ENCODE results near the gene JARID2.
A peak's percentile ranks its signal among the peaks of the same experiment; 100 is the strongest.
"Not testable (repeated sequence)": the region's sequence is repeated elsewhere in the genome, so short reads cannot be mapped to it uniquely, and the experiment has no call there.

Gene JARID2

DNA sequence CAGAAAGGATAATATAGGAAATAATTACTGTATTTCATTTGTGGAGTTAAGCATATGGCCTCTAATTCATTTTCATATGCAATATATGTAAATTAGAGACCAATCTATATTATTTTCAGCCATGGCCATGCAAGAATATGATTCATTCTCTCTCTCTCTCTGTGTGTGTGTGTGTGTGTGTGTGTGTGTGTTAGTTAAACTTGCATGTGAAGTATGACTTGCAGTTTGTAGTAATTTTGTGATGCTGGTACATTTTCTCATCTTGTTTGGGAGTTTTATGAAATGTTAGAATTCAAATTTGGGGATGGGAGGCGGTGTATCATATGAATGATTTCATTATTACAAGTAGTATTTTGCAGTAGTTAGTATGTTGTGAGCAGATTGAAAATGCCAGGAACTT lies 74.8 kb downstream of the JARID2 start:
- Histone ChIP-seq H2BK5ac (ENCODE audit: low read length) (no peak overlapping the region), H2AFZ (ENCODE audit: low read length) (no peak overlapping the region), H2BK12ac (ENCODE audit: low read length) (no peak overlapping the region), H3K36me3 (replicated peaks in 1 of 2; ENCODE audit: control insufficient read depth in 2 of 2, insufficient read depth in 2 of 2, low read length in 2 of 2) (no peaks in the 10 kb centered on the region), H3K9me3 (replicated peaks in 1 of 2; ENCODE audit: control insufficient read depth in 2 of 2, insufficient read depth in 1 of 2, low read depth in 1 of 2, low read length in 2 of 2) (no peaks in the 10 kb centered on the region), H3K4me3 (ENCODE audit: low read length in 2 of 2) (no peak overlapping the region), H3K4ac (ENCODE audit: low read length) (no peak overlapping the region), H3K4me2 (ENCODE audit: insufficient read depth, low read length, poor library complexity, severe bottlenecking) (no peak overlapping the region), H3K27ac (replicated peaks; ENCODE audit: low read length) (no peak overlapping the region), H3K18ac (ENCODE audit: low read length) (no peak overlapping the region), H3K14ac (ENCODE audit: low read length) (no peak overlapping the region), H2BK120ac (ENCODE audit: low read depth, low read length) (no peak overlapping the region), H3K23ac (ENCODE audit: low read depth, low read length, poor library complexity) (no peak overlapping the region), H2AK5ac (ENCODE audit: low read depth, low read length) (no peak overlapping the region), H3K4me1 (ENCODE audit: control insufficient read depth in 2 of 2, insufficient read depth in 1 of 2, low read depth in 1 of 2, low read length in 2 of 2) (peaks cover 14 to 34% of the 10 kb centered on the region in 2 donors), H3K9ac (ENCODE audit: low read depth, low read length, poor library complexity) (no peak overlapping the region), H2BK15ac (ENCODE audit: low read length) (no peak overlapping the region), H4K91ac (ENCODE audit: low read depth, low read length, poor library complexity) (no peak overlapping the region), H3K79me1 (ENCODE audit: low read depth, low read length) (peaks cover 4% of the 10 kb centered on the region), H4K8ac (ENCODE audit: low read depth, low read length) (no peak overlapping the region), H3K27me3 (ENCODE audit: control insufficient read depth in 3 of 3, insufficient read depth in 3 of 3, low read depth in 1 of 3, low read length in 3 of 3) (no peaks in the 10 kb centered on the region)
- no CpG with 5 or more reads among the region's 1 CpG for WGBS, 2 donors (ENCODE audit: extremely low coverage in 2 of 2, insufficient read length in 2 of 2, insufficient replicate concordance in 1 of 2)
- DNase-seq (ENCODE audit: low spot score): no peak

- H2AK5ac ChIP-seq (ENCODE audit: low read depth, low read length): no peak overlapping the region
- H4K91ac ChIP-seq (ENCODE audit: low read depth, low read length, poor library complexity): no peak overlapping the region
- no peak overlapping the region for H3K9ac ChIP-seq (ENCODE audit: low read depth, low read length, poor library complexity)
- no peak overlapping the region for H3K18ac ChIP-seq (ENCODE audit: low read length)
- H2BK120ac ChIP-seq (ENCODE audit: low read depth, low read length): no peak overlapping the region
- no peaks in the 10 kb centered on the region for H3K27me3 ChIP-seq (ENCODE audit: control insufficient read depth in 3 of 3, insufficient read depth in 3 of 3, low read depth in 1 of 3, low read length in 3 of 3)
- H3K4me3 ChIP-seq (ENCODE audit: low read length in 2 of 2): no peak overlapping the region
- H3K14ac ChIP-seq (ENCODE audit: low read length): no peak overlapping the region
- no peak overlapping the region for H4K8ac ChIP-seq (ENCODE audit: low read depth, low read length)
- peaks cover 14 to 35% of the 10 kb centered on the region in 2 donors for H3K4me1 ChIP-seq (ENCODE audit: control insufficient read depth in 2 of 2, insufficient read depth in 1 of 2, low read depth in 1 of 2, low read length in 2 of 2)
- H3K9me3 ChIP-seq (replicated peaks in 1 of 2; ENCODE audit: control insufficient read depth in 2 of 2, insufficient read depth in 1 of 2, low read depth in 1 of 2, low read length in 2 of 2): no peaks in the 10 kb centered on the region
- peaks cover 7% of the 10 kb centered on the region for H3K79me1 ChIP-seq (ENCODE audit: low read depth, low read length)
- H2BK5ac ChIP-seq (ENCODE audit: low read length): no peak overlapping the region
- no peak overlapping the region for H2BK12ac ChIP-seq (ENCODE audit: low read length)
- no CpG with 5 or more reads among the region's 1 CpG for WGBS, 2 donors (ENCODE audit: extremely low coverage in 2 of 2, insufficient read length in 2 of 2, insufficient replicate concordance in 1 of 2)
- no peak overlapping the region for H3K27ac ChIP-seq (replicated peaks; ENCODE audit: low read length)
- no peak overlapping the region for H2BK15ac ChIP-seq (ENCODE audit: low read length)
- no peak overlapping the region for H3K4me2 ChIP-seq (ENCODE audit: insufficient read depth, low read length, poor library complexity, severe bottlenecking)
- H2AFZ ChIP-seq (ENCODE audit: low read length): no peak overlapping the region
- H3K36me3 ChIP-seq (replicated peaks in 1 of 2; ENCODE audit: control insufficient read depth in 2 of 2, insufficient read depth in 2 of 2, low read length in 2 of 2): no peaks in the 10 kb centered on the region
- no peak overlapping the region for H3K4ac ChIP-seq (ENCODE audit: low read length)
- H3K23ac ChIP-seq (ENCODE audit: low read depth, low read length, poor library complexity): no peak overlapping the region
- no peak for DNase-seq (ENCODE audit: low spot score)
These were observed 76.3 kb downstream of the JARID2 start for GRCh38 chr6:15322184-15322583.

DNA sequence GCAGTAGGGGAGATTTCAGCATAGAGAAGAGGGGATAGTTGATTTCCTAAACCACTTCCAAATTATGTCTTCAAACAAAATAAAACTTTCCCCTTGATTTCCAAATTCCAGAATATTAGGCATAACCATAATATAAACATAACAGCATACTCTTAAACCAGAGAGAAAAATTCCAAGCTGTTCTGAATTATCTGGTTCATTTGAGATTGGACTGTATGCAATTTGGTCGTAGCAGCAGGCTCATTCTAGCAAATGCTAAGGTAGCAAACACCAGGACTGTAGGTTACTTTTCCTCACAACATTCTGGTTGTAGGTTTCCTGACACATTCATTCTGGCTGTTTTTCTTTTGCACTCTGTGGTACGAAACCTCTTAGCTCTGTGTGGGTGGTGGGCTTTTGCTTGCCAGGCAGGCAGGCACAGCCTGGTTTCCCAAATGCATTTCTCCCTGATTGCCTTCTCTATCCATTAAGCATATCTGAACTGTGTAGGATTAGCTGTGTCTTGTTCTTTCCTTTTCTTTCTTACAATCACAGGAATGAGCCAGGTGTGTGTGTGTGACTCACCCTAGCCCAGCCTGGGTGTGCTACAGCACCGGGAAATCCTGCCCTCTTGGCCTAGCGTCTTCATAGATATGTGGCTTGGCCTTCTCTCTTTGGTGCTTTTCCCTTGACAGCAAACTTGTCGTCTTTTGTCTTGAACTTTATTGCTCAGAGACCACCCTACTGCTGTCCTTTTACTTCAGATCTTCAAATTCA lies 77.1 kb downstream of the JARID2 start:
- H4K8ac ChIP-seq (ENCODE audit: low read depth, low read length): no peak overlapping the region
- no peak overlapping the region for H2BK5ac ChIP-seq (ENCODE audit: low read length)
- peaks cover 10% of the 10 kb centered on the region for H3K79me1 ChIP-seq (ENCODE audit: low read depth, low read length)
- H3K9ac ChIP-seq (ENCODE audit: low read depth, low read length, poor library complexity): no peak overlapping the region
- no peak overlapping the region for H3K23ac ChIP-seq (ENCODE audit: low read depth, low read length, poor library complexity)
- peaks cover 16 to 41% of the 10 kb centered on the region in 2 donors for H3K4me1 ChIP-seq (ENCODE audit: control insufficient read depth in 2 of 2, insufficient read depth in 1 of 2, low read depth in 1 of 2, low read length in 2 of 2)
- H2BK12ac ChIP-seq (ENCODE audit: low read length): no peak overlapping the region
- no peak overlapping the region for H3K14ac ChIP-seq (ENCODE audit: low read length)
- H3K27ac ChIP-seq (replicated peaks; ENCODE audit: low read length): peak overlapping the region; percentile 36
- WGBS, 2 donors (ENCODE audit: extremely low coverage in 2 of 2, insufficient read length in 2 of 2, insufficient replicate concordance in 1 of 2): no CpG with 5 or more reads among the region's 5 CpGs
- no peak overlapping the region for H3K4me3 ChIP-seq (ENCODE audit: low read length in 2 of 2)
- H3K4me2 ChIP-seq (ENCODE audit: insufficient read depth, low read length, poor library complexity, severe bottlenecking): no peak overlapping the region
- H3K18ac ChIP-seq (ENCODE audit: low read length): no peak overlapping the region
- DNase-seq (ENCODE audit: low spot score): no peak
- H3K9me3 ChIP-seq (replicated peaks in 1 of 2; ENCODE audit: control insufficient read depth in 2 of 2, insufficient read depth in 1 of 2, low read depth in 1 of 2, low read length in 2 of 2): no peaks in the 10 kb centered on the region
- H2AFZ ChIP-seq (ENCODE audit: low read length): no peak overlapping the region
- no peaks in the 10 kb centered on the region for H3K27me3 ChIP-seq (ENCODE audit: control insufficient read depth in 3 of 3, insufficient read depth in 3 of 3, low read depth in 1 of 3, low read length in 3 of 3)
- H2BK15ac ChIP-seq (ENCODE audit: low read length): no peak overlapping the region
- H2BK120ac ChIP-seq (ENCODE audit: low read depth, low read length): no peak overlapping the region
- H2AK5ac ChIP-seq (ENCODE audit: low read depth, low read length): no peak overlapping the region
- no peak overlapping the region for H3K4ac ChIP-seq (ENCODE audit: low read length)
- no peaks in the 10 kb centered on the region for H3K36me3 ChIP-seq (replicated peaks in 1 of 2; ENCODE audit: control insufficient read depth in 2 of 2, insufficient read depth in 2 of 2, low read length in 2 of 2)
- no peak overlapping the region for H4K91ac ChIP-seq (ENCODE audit: low read depth, low read length, poor library complexity)

- H2BK12ac ChIP-seq (ENCODE audit: low read length); H2AK5ac ChIP-seq (ENCODE audit: low read depth, low read length); H4K8ac ChIP-seq (ENCODE audit: low read depth, low read length); H3K9ac ChIP-seq (ENCODE audit: low read depth, low read length, poor library complexity); H2BK15ac ChIP-seq (ENCODE audit: low read length); H3K14ac ChIP-seq (ENCODE audit: low read length); H3K27ac ChIP-seq (replicated peaks; ENCODE audit: low read length); H3K23ac ChIP-seq (ENCODE audit: low read depth, low read length, poor library complexity); H3K36me3 ChIP-seq (replicated peaks in 1 of 2; ENCODE audit: control insufficient read depth in 2 of 2, insufficient read depth in 2 of 2, low read length in 2 of 2); H3K27me3 ChIP-seq (ENCODE audit: control insufficient read depth in 3 of 3, insufficient read depth in 3 of 3, low read depth in 1 of 3, low read length in 3 of 3); H2BK5ac ChIP-seq (ENCODE audit: low read length); H3K9me3 ChIP-seq (replicated peaks in 1 of 2; ENCODE audit: control insufficient read depth in 2 of 2, insufficient read depth in 1 of 2, low read depth in 1 of 2, low read length in 2 of 2); DNase-seq (ENCODE audit: low spot score); H3K4ac ChIP-seq (ENCODE audit: low read length); H3K4me2 ChIP-seq (ENCODE audit: insufficient read depth, low read length, poor library complexity, severe bottlenecking); H4K91ac ChIP-seq (ENCODE audit: low read depth, low read length, poor library complexity); H3K18ac ChIP-seq (ENCODE audit: low read length); H2AFZ ChIP-seq (ENCODE audit: low read length); H3K4me3 ChIP-seq (ENCODE audit: low read length in 2 of 2); H2BK120ac ChIP-seq (ENCODE audit: low read depth, low read length): not testable (repeated sequence)
- no CpG with 5 or more reads among the region's 11 CpGs for WGBS, 2 donors (ENCODE audit: extremely low coverage in 2 of 2, insufficient read length in 2 of 2, insufficient replicate concordance in 1 of 2)
- peaks cover 13 to 40% of the 10 kb centered on the region in 2 donors for H3K4me1 ChIP-seq (ENCODE audit: control insufficient read depth in 2 of 2, insufficient read depth in 1 of 2, low read depth in 1 of 2, low read length in 2 of 2)
- H3K79me1 ChIP-seq (ENCODE audit: low read depth, low read length): peaks cover 10% of the 10 kb centered on the region
These were observed 77.7 kb downstream of the JARID2 start for GRCh38 chr6:15323611-15324010.

Measured in neuronal stem cell (in vitro differentiated cells).